Duodenal mucosa (tissue), 2 donors: Measurements from ENCODE around the gene GPR84.
"Not testable (repeated sequence)": the region's sequence is repeated elsewhere in the genome, so short reads cannot be mapped to it uniquely, and the experiment has no call there.

Source experiments
- H3K27ac ChIP-seq: one replicate; pipeline ENCODE4 v1.7.0; 2013; ENCODE audit warnings: low read depth, low read length
- H3K27me3 ChIP-seq, 2 donors: one replicate each; pipeline ENCODE4 v1.7.0; 2013; ENCODE audit warnings: low read length in 2 of 2, control low read depth in 1 of 2; ENCODE audit not compliant: insufficient read depth in 2 of 2, control insufficient read depth in 1 of 2
- H3K36me3 ChIP-seq, 2 donors: one replicate each; pipeline ENCODE4 v1.7.0; 2013; ENCODE audit warnings: low read length in 2 of 2, control low read depth in 1 of 2; ENCODE audit not compliant: insufficient read depth in 2 of 2, control insufficient read depth in 1 of 2
- H3K4me1 ChIP-seq, 2 donors: one replicate each; pipeline ENCODE4 v1.7.0; 2013; ENCODE audit warnings: low read length in 2 of 2, control low read depth in 1 of 2; ENCODE audit not compliant: insufficient read depth in 2 of 2, control insufficient read depth in 1 of 2
- H3K4me3 ChIP-seq, 2 donors: one replicate each; pipeline ENCODE4 v1.7.0; 2013; ENCODE audit warnings: low read length in 2 of 2, low read depth in 1 of 2
- H3K9ac ChIP-seq, 2 donors: one replicate each; pipeline ENCODE4 v1.7.0; 2013; ENCODE audit warnings: low read length in 2 of 2, low read depth in 1 of 2
- H3K9me3 ChIP-seq, 2 donors: one replicate each; pipeline ENCODE4 v1.7.0; 2013; ENCODE audit warnings: low read length in 2 of 2, control low read depth in 1 of 2; ENCODE audit not compliant: control insufficient read depth in 1 of 2

The GPR84 gene

GRCh38 chr12:54325442-54326109 is 38.7 kb downstream of the GPR84 start:
- Histone ChIP-seq H3K4me1 (peaks cover 23 to 26% of the 10 kb centered on the region in 2 donors), H3K4me3 (peak overlapping the region; percentile 83 to 100), H3K9ac (peak overlapping the region; percentile 92 to 99), H3K27ac (peak overlapping the region; percentile 65)
- H3K27me3 ChIP-seq, H3K9me3 ChIP-seq, H3K36me3 ChIP-seq: not testable (repeated sequence)

- H3K9ac ChIP-seq = peak within 1 kb of the TSS; percentile 92 to 99
These were observed 39.5 kb downstream of the GPR84 start, which contains the start of gene COPZ1 for GRCh38 chr12:54324617-54325441. Gene COPZ1, plus strand, starts transcription at chr12:54325131. Its CDS starts 33 bp downstream, at chr12:54325164.

GRCh38 chr12:54321363-54321762 is 42.9 kb downstream of the GPR84 start:
- peaks cover 1 to 2% of the 10 kb centered on the region in 2 donors for H3K4me1 ChIP-seq
- no peak overlapping the region for H3K27ac ChIP-seq
- H3K4me3 ChIP-seq = no peak overlapping the region
- no peaks in the 10 kb centered on the region for H3K36me3 ChIP-seq
- H3K27me3 ChIP-seq = no peaks in the 10 kb centered on the region
- no peaks in the 10 kb centered on the region for H3K9me3 ChIP-seq
- H3K9ac ChIP-seq = no peak overlapping the region

More at GRCh38 chr12:54324617-54325441, 39.5 kb downstream of the GPR84 start, which contains the start of gene COPZ1:
- Histone ChIP-seq H3K9me3 (no peaks in the 10 kb centered on the region), H3K4me1 (peaks cover 15 to 18% of the 10 kb centered on the region in 2 donors), H3K36me3 (peaks cover 0 to 4% of the 10 kb centered on the region in 2 donors), H3K27me3 (no peaks in the 10 kb centered on the region), H3K27ac (peak within 1 kb of the TSS; percentile 65), H3K4me3 (peak within 1 kb of the TSS; percentile 83 to 100)
